Skeletal muscle satellite cell (primary cell): ENCODE data around the gene ANKUB1. TPM values are rescaled to one million over a fixed set of nuclear protein-coding genes. Genes with fewer than 3 reads are reported as not detected.
"Not testable (repeated sequence)": the region's sequence is repeated elsewhere in the genome, so short reads cannot be mapped to it uniquely, and the experiment has no call there.

Source experiments
- H3K27me3 ChIP-seq: 2 replicates; pipeline ENCODE4 v1.7.0; 2013; ENCODE audit warnings: low read length; ENCODE audit not compliant: control insufficient read depth, insufficient read depth
- H3K36me3 ChIP-seq: 2 replicates; pipeline ENCODE4 v1.7.0; 2013; ENCODE audit warnings: mild to moderate bottlenecking, control low read depth, low read length; ENCODE audit not compliant: insufficient read depth
- H3K4me1 ChIP-seq: 2 replicates; pipeline ENCODE4 v1.7.0; 2013; ENCODE audit warnings: low read length; ENCODE audit not compliant: control insufficient read depth, insufficient read depth
- H3K4me2 ChIP-seq: 2 replicates; pipeline ENCODE4 v1.7.0; 2013; ENCODE audit warnings: mild to moderate bottlenecking, low read length
- H3K4me3 ChIP-seq: 2 replicates; pipeline ENCODE4 v1.7.0; 2013; ENCODE audit warnings: low read length
- H3K9ac ChIP-seq: 2 replicates; pipeline ENCODE4 v1.7.0; 2013; ENCODE audit warnings: mild to moderate bottlenecking, low read depth, low read length, moderate library complexity
- H3K9me3 ChIP-seq: replicated peaks from 2 replicates; pipeline ENCODE4 v1.7.0; 2013; ENCODE audit warnings: mild to moderate bottlenecking, control low read depth, low read length
- total RNA-seq: library from RNA; depleted of rRNA; stranded (reverse); fragments of >200 nt; gene quantifications from 2 replicates; pipeline ENCODE4 v1.2.3, GENCODE V29; 2012; rRNA removed

ANKUB1 gene
- total RNA-seq = not detected in 2 replicates

DNA sequence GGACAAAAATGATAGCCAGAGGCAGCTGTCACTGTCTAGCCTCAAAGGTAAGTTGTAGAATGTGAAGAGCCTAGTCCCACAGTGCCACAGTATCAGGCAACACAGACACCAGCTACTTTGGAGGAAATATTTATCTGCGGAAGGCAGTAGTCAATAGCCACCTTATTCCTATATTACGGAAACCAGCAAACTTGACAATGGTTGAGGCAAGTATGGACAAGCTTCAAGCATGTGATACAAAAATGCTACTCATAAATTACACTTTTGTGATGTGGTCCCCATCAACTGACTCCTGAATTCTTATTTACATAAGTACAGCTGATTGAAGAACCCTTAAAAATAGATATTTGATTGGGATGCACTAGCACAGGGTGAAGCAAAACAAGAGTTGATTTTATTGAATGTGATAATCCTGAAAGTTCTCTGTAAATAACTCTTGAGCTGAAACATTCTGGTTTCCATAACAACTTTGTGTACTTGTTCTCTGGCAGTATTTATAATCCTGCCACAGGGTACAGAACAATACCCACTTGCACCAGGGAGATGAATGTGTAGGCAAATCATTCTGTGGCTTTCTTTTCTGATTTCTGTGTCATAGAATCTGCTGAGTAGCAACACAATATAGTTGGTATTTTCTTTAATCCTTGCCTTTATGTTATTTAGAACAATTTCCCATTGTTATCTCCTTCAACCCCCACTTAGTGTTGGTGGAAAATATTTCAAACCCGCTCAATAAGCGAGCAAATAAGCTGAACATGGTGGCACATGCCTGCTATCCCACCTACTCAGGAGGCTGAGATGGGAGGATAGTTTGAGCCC, at the start of gene ANKUB1:
ANKUB1 (minus strand) TSS at position 103 of the 819 bp plus-strand sequence. CDS start 188 bp downstream, outside the sequence.
- Histone ChIP-seq H3K4me3 (no peak within 1 kb of the TSS), H3K4me1 (peaks cover 9% of the 10 kb centered on the region), H3K4me2 (no peak within 1 kb of the TSS), H3K9me3 (no peaks in the 10 kb centered on the region), H3K27me3 (no peaks in the 10 kb centered on the region), H3K9ac (no peak within 1 kb of the TSS), H3K36me3 (no peaks in the 10 kb centered on the region)

DNA sequence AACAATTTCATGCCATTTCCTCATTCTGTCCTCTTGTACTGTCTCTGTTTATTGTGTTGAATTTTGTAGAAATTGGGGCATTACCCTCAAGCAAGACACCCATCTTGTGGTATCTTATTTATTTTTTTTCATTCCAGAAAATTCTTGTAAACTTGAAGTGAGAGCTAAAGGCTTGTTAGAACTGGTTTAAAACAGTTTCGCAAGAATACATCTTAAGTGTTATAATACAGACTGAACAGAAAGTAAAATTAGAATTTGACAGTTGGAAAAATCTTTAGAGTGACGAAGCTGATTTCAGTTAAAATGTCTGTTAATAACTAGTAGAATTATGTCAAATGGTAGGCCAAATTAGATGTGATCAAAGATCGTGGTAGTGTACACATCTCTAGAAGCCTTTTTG, 47.5 kb upstream of the ANKUB1 start:
- H3K4me2 ChIP-seq = no peak overlapping the region
- H3K9ac ChIP-seq = no peak overlapping the region
- H3K36me3 ChIP-seq = no peaks in the 10 kb centered on the region
- peaks cover under 1% of the 10 kb centered on the region for H3K4me1 ChIP-seq
- H3K27me3 ChIP-seq = no peaks in the 10 kb centered on the region
- no peak overlapping the region for H3K4me3 ChIP-seq
- no peaks in the 10 kb centered on the region for H3K9me3 ChIP-seq

DNA sequence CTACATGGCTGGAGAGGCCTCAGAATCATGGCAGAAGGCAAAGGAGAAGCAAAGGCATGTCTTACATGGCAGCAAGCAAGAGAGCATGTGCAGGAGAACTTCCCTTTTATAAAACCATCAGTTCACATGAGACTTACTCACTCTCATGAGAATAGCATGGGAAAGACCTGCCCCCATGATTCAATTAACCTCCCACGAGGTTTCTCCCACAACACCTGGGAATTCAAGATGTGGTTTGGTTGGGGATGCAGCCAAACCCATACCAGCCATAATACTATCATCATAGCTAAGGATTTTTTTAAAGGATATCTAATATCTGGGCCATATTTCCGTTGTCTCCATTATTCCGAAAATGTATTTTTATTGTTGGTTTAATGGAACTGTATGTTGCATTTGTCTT, 47.1 kb upstream of the ANKUB1 start:
- not testable (repeated sequence) for H3K27me3 ChIP-seq, H3K9me3 ChIP-seq, H3K4me2 ChIP-seq, H3K9ac ChIP-seq, H3K4me1 ChIP-seq, H3K36me3 ChIP-seq, H3K4me3 ChIP-seq

DNA sequence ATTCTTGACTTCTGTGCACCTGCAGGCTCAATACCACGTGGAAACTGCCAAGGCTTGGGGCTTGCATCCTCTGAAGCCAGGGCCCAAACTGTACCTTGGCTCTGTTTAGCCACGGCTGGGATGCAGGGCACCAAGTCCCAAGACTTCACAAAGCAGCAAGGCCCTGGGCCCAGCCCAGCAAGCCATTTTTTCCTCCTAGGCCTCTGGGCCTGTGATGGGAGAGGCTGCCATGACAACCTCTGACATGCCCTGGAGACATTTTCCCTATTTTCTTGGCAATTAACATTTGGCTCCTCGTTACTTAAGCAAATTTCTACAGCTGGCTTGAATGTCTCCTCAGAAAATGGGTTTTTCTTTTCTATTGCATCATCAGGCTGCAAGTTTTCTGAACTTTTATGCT, 46.1 kb upstream of the ANKUB1 start:
- H3K4me3 ChIP-seq, H3K36me3 ChIP-seq, H3K9ac ChIP-seq, H3K4me2 ChIP-seq, H3K27me3 ChIP-seq, H3K4me1 ChIP-seq, H3K9me3 ChIP-seq: not testable (repeated sequence)

- H3K27me3 ChIP-seq = no peaks in the 10 kb centered on the region
- H3K4me1 ChIP-seq = no peaks in the 10 kb centered on the region
- H3K36me3 ChIP-seq = no peaks in the 10 kb centered on the region
- H3K9me3 ChIP-seq = peaks cover 5% of the 10 kb centered on the region
- no peak overlapping the region for H3K4me2 ChIP-seq
- H3K9ac ChIP-seq = no peak overlapping the region
- H3K4me3 ChIP-seq = no peak overlapping the region
Observed at GRCh38 chr3:149833241-149833640, 40.9 kb upstream of the ANKUB1 start.

DNA sequence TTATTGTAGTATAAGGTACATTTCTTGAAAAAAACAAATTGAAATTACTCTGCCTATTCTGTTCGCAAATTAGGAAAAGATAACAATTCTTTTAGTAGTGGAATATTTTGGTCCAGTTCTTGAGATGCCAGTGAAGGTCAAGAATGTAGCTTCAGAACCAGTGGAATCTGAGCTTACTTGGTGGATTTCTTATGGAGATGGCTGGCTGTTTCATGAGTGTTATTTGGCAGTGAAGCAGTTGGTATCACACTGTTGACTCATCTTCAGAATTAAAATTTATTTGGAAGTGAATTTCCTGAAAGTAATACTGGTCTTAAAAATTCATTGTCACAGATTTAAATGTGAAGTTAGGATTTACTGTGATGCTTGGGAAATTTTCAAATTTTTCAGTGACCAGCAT, 39.7 kb upstream of the ANKUB1 start:
- Histone ChIP-seq H3K4me2 (no peak overlapping the region), H3K27me3 (no peaks in the 10 kb centered on the region), H3K9me3 (peaks cover 5% of the 10 kb centered on the region), H3K36me3 (no peaks in the 10 kb centered on the region), H3K4me1 (no peaks in the 10 kb centered on the region), H3K4me3 (no peak overlapping the region), H3K9ac (no peak overlapping the region)

DNA sequence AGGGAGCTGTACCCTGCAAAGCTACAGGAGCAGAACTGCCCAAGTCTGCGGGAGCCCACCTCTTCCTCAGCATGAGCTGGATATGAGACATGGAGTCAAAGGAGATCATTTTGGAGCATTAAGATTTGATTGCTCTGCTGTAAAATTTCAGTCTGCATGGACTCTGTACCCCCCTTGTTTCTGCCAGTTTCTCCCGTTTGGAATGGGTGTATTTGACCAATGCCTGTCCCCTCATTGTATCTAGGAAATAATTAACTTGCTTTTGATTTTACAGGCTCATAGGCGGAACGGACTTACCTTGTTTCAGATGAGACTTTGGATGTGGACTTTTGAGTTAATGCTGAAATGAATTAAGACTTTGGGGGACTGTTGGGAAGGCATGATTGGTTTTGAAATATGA, 39.0 kb upstream of the ANKUB1 start:
- no peaks in the 10 kb centered on the region for H3K36me3 ChIP-seq
- no peak overlapping the region for H3K4me3 ChIP-seq
- H3K9ac ChIP-seq = no peak overlapping the region
- H3K4me1 ChIP-seq = no peaks in the 10 kb centered on the region
- no peaks in the 10 kb centered on the region for H3K27me3 ChIP-seq
- H3K4me2 ChIP-seq = no peak overlapping the region
- H3K9me3 ChIP-seq = peaks cover 5% of the 10 kb centered on the region

- no peak overlapping the region for H3K9ac ChIP-seq
- no peak overlapping the region for H3K4me3 ChIP-seq
- H3K9me3 ChIP-seq = peaks cover 5% of the 10 kb centered on the region
- H3K36me3 ChIP-seq = no peaks in the 10 kb centered on the region
- H3K4me1 ChIP-seq = no peaks in the 10 kb centered on the region
- no peak overlapping the region for H3K4me2 ChIP-seq
- H3K27me3 ChIP-seq = no peaks in the 10 kb centered on the region
Observed at GRCh38 chr3:149830902-149831301, 38.5 kb upstream of the ANKUB1 start.

GRCh38 chr3:149829631-149830030, 37.3 kb upstream of the ANKUB1 start:
- H3K9me3 ChIP-seq, H3K4me3 ChIP-seq, H3K4me1 ChIP-seq: not testable (repeated sequence)

GRCh38 chr3:149828390-149828789, 36.0 kb upstream of the ANKUB1 start:
- no peak overlapping the region for H3K4me2 ChIP-seq
- H3K4me1 ChIP-seq = no peaks in the 10 kb centered on the region
- no peak overlapping the region for H3K4me3 ChIP-seq
- H3K27me3 ChIP-seq = no peaks in the 10 kb centered on the region
- H3K36me3 ChIP-seq = peaks cover 4% of the 10 kb centered on the region
- H3K9ac ChIP-seq = no peak overlapping the region
- H3K9me3 ChIP-seq = peaks cover 5% of the 10 kb centered on the region

More at GRCh38 chr3:149829631-149830030, 37.3 kb upstream of the ANKUB1 start:
- H3K9ac ChIP-seq, H3K36me3 ChIP-seq, H3K4me2 ChIP-seq, H3K27me3 ChIP-seq: not testable (repeated sequence)

GRCh38 chr3:149826636-149827035, 34.3 kb upstream of the ANKUB1 start:
- Histone ChIP-seq H3K36me3 (peaks cover 4% of the 10 kb centered on the region), H3K27me3 (no peaks in the 10 kb centered on the region), H3K9ac (no peak overlapping the region), H3K9me3 (peaks cover 5% of the 10 kb centered on the region), H3K4me1 (no peaks in the 10 kb centered on the region), H3K4me2 (no peak overlapping the region), H3K4me3 (no peak overlapping the region)

GRCh38 chr3:149820183-149820582, 27.8 kb upstream of the ANKUB1 start:
- peaks cover 4% of the 10 kb centered on the region for H3K36me3 ChIP-seq
- no peak overlapping the region for H3K4me2 ChIP-seq
- H3K9ac ChIP-seq = no peak overlapping the region
- peaks cover 18% of the 10 kb centered on the region for H3K4me1 ChIP-seq
- no peak overlapping the region for H3K4me3 ChIP-seq
- no peaks in the 10 kb centered on the region for H3K9me3 ChIP-seq
- H3K27me3 ChIP-seq = no peaks in the 10 kb centered on the region
